ENCODE results near the gene PTPRG. TPM values are rescaled to one million over a fixed set of nuclear protein-coding genes. Genes with fewer than 3 reads are reported as not detected.

The PTPRG gene
- total RNA-seq, 2 experiments from 2014 or later, result 0.13 to 0.70 TPM

DNA sequence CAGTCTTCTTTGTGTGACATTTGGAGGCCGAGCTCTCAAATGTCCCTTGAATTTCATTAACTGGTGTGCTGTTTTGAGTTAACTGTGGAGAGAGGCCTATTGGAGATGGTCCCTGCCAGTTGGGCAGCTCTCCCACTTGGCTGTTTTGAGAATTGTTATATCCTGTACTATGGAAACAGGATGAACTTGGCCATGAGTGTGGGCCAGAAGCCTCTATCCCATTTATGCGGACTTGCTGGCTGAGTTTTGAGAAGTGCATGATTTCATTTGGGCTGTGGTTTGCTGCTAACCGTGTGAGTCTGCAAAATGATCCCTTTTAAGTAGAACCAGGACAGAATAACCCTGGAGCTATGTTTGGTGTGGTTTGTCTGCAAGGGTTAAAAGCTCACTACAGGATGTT, 366.0 kb downstream of the PTPRG start:
- Histone ChIP-seq H2AFZ (ENCODE audit: low read length) (no peak overlapping the region), H3K4me2 (ENCODE audit: low read length) (no peak overlapping the region), H4K20me1 (ENCODE audit: insufficient read depth, low read length) (no peaks in the 10 kb centered on the region), H3K9me3 (ENCODE audit: low read length) (no peaks in the 10 kb centered on the region), H3K79me2 (ENCODE audit: insufficient read depth, low read depth, low read length) (no peaks in the 10 kb centered on the region), H3K4me3 (ENCODE audit: low read depth, low read length, poor library complexity, severe bottlenecking) (no peak overlapping the region), H3K36me3 (ENCODE audit: insufficient read depth, low read length) (no peaks in the 10 kb centered on the region), H3K27ac (ENCODE audit: low read depth, low read length, poor library complexity, severe bottlenecking) (no peak overlapping the region), H3K9me2 (ENCODE audit: insufficient read depth, low read length) (no peaks in the 10 kb centered on the region), H3K4me1 (ENCODE audit: insufficient read depth, low read length, poor library complexity, severe bottlenecking) (no peaks in the 10 kb centered on the region)
- ChIA-PET CTCF (ENCODE audit: unreplicated experiment) (interaction anchor here (0.5 kb wide), 1 partner anchor 365 kb away, joined by 6 read pairs; no protein-coding TSS in a partner anchor), POLR2A (no interaction called here)
- intact Hi-C loops (cut with micrococcal nuclease; ENCODE audit: unreplicated experiment), result no loop called here
- no TSS peak for BruUV-seq (replicated peaks)
- no peak for DNase-seq (ENCODE audit: low spot score)
- no peak for TF ChIP-seq EZH2phosphoT487 (IDR thresholded peaks at IDR 0.05; ENCODE audit: borderline replicate concordance, low read depth, low read length)
- TF ChIP-seq, protein P1, sequence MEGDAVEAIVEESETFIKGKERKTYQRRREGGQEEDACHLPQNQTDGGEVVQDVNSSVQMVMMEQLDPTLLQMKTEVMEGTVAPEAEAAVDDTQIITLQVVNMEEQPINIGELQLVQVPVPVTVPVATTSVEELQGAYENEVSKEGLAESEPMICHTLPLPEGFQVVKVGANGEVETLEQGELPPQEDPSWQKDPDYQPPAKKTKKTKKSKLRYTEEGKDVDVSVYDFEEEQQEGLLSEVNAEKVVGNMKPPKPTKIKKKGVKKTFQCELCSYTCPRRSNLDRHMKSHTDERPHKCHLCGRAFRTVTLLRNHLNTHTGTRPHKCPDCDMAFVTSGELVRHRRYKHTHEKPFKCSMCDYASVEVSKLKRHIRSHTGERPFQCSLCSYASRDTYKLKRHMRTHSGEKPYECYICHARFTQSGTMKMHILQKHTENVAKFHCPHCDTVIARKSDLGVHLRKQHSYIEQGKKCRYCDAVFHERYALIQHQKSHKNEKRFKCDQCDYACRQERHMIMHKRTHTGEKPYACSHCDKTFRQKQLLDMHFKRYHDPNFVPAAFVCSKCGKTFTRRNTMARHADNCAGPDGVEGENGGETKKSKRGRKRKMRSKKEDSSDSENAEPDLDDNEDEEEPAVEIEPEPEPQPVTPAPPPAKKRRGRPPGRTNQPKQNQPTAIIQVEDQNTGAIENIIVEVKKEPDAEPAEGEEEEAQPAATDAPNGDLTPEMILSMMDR (conservative IDR thresholded peaks at IDR 0.05; ENCODE audit: low read length), result no peak

DNA sequence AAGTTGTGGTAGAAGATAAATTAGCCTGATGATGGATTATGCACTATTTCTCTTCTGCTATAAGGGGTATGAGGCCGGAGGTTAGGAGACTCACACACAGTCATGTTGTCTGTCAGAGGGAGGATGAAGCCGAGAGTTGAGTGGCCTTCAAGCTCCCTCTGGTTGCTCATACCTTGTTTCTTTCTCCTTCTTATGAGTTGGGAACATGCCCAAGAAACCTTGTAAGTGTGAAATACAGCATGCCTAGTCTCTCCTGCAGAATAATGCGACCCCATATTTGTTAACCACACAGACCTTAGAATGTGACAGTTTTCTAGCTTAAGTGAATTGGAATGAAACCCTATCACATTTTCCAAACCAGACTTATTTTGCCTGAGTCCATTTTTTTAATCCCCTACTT, 366.7 kb downstream of the PTPRG start:
- no peak overlapping the region for H3K4me2 ChIP-seq (ENCODE audit: low read length)
- POLR2A ChIA-PET, result no interaction called here

DNA sequence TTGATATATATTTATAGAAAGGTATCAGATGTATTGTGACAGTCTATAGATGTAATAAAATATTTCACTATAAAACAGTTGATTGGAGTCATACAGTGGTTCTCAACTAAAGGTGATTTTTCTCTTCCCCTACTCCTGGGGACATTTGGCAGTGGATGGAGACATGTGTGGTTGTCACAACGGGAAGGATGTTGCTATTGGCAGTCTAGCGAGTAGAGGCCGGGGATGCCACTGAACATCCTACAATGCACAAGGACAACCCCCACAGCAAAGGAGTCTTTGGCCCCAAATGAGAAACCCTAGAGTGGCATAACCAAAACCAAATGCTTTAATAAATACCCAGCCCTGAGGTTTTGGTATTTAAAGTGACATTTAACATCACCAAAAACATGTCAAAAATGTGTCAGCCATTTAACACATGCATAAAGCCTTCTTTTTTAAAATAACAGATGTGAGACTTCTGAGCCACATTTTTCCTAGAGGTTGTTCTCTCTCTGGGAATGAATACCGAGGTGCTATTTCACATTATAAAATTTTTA, 367.5 kb downstream of the PTPRG start:
- no peak for DNase-seq (ENCODE audit: low spot score)
- BruUV-seq (replicated peaks), result no TSS peak
- intact Hi-C loops (cut with micrococcal nuclease; ENCODE audit: unreplicated experiment), result no loop called here
- Histone ChIP-seq H3K4me2 (ENCODE audit: low read length) (no peak overlapping the region), H2AFZ (ENCODE audit: low read length) (no peak overlapping the region), H3K9me3 (ENCODE audit: low read length) (no peaks in the 10 kb centered on the region), H4K20me1 (ENCODE audit: insufficient read depth, low read length) (no peaks in the 10 kb centered on the region), H3K27ac (ENCODE audit: low read depth, low read length, poor library complexity, severe bottlenecking) (no peak overlapping the region), H3K79me2 (ENCODE audit: insufficient read depth, low read depth, low read length) (no peaks in the 10 kb centered on the region), H3K4me3 (ENCODE audit: low read depth, low read length, poor library complexity, severe bottlenecking) (no peak overlapping the region), H3K4me1 (ENCODE audit: insufficient read depth, low read length, poor library complexity, severe bottlenecking) (no peaks in the 10 kb centered on the region), H3K36me3 (ENCODE audit: insufficient read depth, low read length) (no peaks in the 10 kb centered on the region), H3K9me2 (ENCODE audit: insufficient read depth, low read length) (no peaks in the 10 kb centered on the region)
- POLR2A ChIA-PET, result no interaction called here
- CTCF ChIA-PET (ENCODE audit: unreplicated experiment), result no interaction called here
- TF ChIP-seq, protein P1 (conservative IDR thresholded peaks at IDR 0.05; ENCODE audit: low read length), result no peak
- TF ChIP-seq EZH2phosphoT487 (IDR thresholded peaks at IDR 0.05; ENCODE audit: borderline replicate concordance, low read depth, low read length), result no peak

More for the DNA sequence above, 366.7 kb downstream of the PTPRG start:
- TF ChIP-seq, protein P1 (conservative IDR thresholded peaks at IDR 0.05; ENCODE audit: low read length), result no peak
- TF ChIP-seq EZH2phosphoT487 (IDR thresholded peaks at IDR 0.05; ENCODE audit: borderline replicate concordance, low read depth, low read length), result no peak
- H3K79me2 ChIP-seq (ENCODE audit: insufficient read depth, low read depth, low read length), result no peaks in the 10 kb centered on the region
- no peak overlapping the region for H2AFZ ChIP-seq (ENCODE audit: low read length)
- H3K27ac ChIP-seq (ENCODE audit: low read depth, low read length, poor library complexity, severe bottlenecking), result no peak overlapping the region
- no peak overlapping the region for H3K4me3 ChIP-seq (ENCODE audit: low read depth, low read length, poor library complexity, severe bottlenecking)
- H3K9me3 ChIP-seq (ENCODE audit: low read length), result no peaks in the 10 kb centered on the region
- H3K9me2 ChIP-seq (ENCODE audit: insufficient read depth, low read length), result no peaks in the 10 kb centered on the region
- no peaks in the 10 kb centered on the region for H3K36me3 ChIP-seq (ENCODE audit: insufficient read depth, low read length)
- H3K4me1 ChIP-seq (ENCODE audit: insufficient read depth, low read length, poor library complexity, severe bottlenecking), result no peaks in the 10 kb centered on the region
- DNase-seq (ENCODE audit: low spot score), result no peak
- CTCF ChIA-PET (ENCODE audit: unreplicated experiment), result interaction anchor here (0.5 kb wide), 1 partner anchor 366 kb away, joined by 6 read pairs; no protein-coding TSS in a partner anchor
- intact Hi-C loops (cut with micrococcal nuclease; ENCODE audit: unreplicated experiment), result no loop called here
- no peaks in the 10 kb centered on the region for H4K20me1 ChIP-seq (ENCODE audit: insufficient read depth, low read length)
- no TSS peak for BruUV-seq (replicated peaks)
